Measurements from ENCODE around the gene XPNPEP1.

The XPNPEP1 gene

DNA sequence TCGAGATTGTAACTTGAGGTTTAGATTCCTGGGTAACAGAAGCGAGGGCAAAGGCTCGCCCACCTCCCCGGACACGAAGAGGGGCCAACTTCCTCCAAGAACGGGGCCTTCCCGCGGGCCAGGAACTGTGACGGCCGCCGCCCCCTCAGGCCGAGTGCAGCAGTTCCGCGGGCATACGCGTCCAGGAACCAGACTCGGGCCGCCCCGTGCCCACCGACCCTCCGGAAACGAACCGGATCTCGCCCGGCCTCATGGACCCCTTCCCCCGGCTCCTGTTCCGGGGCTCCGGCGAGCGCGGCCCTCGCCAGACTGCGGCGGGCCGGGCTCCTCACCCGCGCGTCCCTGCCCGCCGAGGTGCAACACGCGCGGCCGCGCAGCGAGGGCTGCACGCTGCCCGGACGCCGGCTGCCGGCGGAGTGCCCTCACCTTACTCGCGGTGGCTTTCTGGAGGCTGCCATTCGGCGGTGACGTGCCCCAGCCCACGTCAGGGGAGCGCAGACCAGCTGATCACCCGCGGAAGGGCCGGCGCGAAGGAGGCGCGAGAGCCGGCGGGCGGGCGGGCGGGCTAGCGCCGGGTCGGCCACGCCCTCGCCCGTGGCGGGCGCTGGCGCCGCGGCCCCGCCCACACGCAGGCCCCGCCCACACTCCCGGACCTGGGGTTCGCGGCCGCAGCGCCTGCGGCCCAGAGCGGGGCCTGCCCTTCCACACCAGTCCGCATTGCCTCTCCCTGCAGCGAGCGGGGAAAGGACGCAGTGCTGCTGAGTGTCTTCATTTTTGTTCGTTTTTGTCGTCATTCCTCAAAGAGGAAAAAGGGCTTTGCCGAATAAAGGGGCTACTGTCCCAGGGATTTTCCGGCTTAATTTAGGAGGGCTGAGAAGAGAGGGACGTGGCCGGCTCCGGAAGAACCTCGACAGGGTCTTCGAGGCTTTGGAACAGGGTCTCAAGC lies at the start of gene XPNPEP1:
Gene XPNPEP1, minus strand, starts transcription at position 536 of the 946 bp plus-strand sequence. Its CDS starts 78 bp downstream, at position 458.
- Histone ChIP-seq H3K9ac (ENCODE audit: low read length) (peak within 1 kb of the TSS; percentile 91), H3K4me1 (ENCODE audit: low read length) (peaks cover 11% of the 10 kb centered on the region), H2AFZ (ENCODE audit: low read depth, low read length) (peak within 1 kb of the TSS; percentile 99), H3K79me2 (ENCODE audit: low read length) (peaks cover 15% of the 10 kb centered on the region), H3K36me3 (replicated peaks; ENCODE audit: low read depth, low read length) (no peaks in the 10 kb centered on the region), H3K9me3 (ENCODE audit: insufficient read depth, low read length) (no peaks in the 10 kb centered on the region), H3K27ac (ENCODE audit: low read length) (0 out of 2 replicates have a peak within 1 kb of the TSS, but pooled peaks have one; percentile 23), H3K27me3 (ENCODE audit: low read depth, low read length) (peaks cover 17% of the 10 kb centered on the region), H3K4me2 (ENCODE audit: low read length) (peak within 1 kb of the TSS; percentile 98), H3K4me3 (ENCODE audit: low read length) (peak within 1 kb of the TSS; percentile 92), H4K20me1 (ENCODE audit: insufficient read depth, low read length) (no peaks in the 10 kb centered on the region)
- no peak for TF ChIP-seq EZH2phosphoT487 (IDR thresholded peaks at IDR 0.05; ENCODE audit: low read depth)
- TF ChIP-seq CTCF (IDR thresholded peaks at IDR 0.05; ENCODE audit: low read depth, low read length): no peak

DNA sequence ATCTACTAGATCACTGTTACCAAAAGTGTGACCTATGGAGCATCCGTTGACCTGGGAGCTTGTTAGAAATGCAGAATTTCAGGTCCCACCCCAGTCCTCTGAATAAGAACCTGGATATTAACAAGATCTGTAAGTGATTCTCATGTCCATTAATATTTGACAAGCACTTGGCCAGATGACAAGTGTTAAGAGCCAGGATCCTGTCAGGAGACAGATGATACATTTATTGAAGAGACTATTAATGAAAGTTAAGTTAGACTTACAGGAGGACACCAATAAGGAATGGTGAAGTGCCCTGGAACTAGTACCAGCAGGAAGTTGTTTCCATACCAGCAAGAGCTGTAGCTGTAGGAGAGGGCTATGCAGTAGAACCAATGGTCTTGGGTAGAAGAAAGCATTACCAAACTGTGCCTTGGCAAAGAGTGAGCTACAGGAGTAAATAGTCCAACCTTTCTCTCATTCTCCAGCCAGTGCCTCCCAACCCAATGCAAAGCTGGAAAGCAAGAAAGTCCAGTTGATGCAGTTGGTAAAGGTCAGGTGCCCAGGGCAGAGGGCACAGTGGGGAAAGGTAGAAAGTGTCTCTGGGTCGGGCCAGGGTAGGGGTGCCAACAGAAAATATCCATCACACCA lies 49.2 kb upstream of the XPNPEP1 start:
- Histone ChIP-seq H3K4me3 (ENCODE audit: low read length) (no peak overlapping the region), H3K79me2 (ENCODE audit: low read length) (no peaks in the 10 kb centered on the region), H4K20me1 (ENCODE audit: insufficient read depth, low read length) (no peaks in the 10 kb centered on the region), H3K27ac (ENCODE audit: low read length) (no peak overlapping the region), H3K9ac (ENCODE audit: low read length) (no peak overlapping the region), H3K9me3 (ENCODE audit: insufficient read depth, low read length) (no peaks in the 10 kb centered on the region), H3K4me1 (ENCODE audit: low read length) (peaks cover 11% of the 10 kb centered on the region), H3K36me3 (replicated peaks; ENCODE audit: low read depth, low read length) (no peaks in the 10 kb centered on the region), H2AFZ (ENCODE audit: low read depth, low read length) (no peak overlapping the region), H3K27me3 (ENCODE audit: low read depth, low read length) (peaks cover 21% of the 10 kb centered on the region), H3K4me2 (ENCODE audit: low read length) (no peak overlapping the region)
- TF ChIP-seq CTCF (IDR thresholded peaks at IDR 0.05; ENCODE audit: low read depth, low read length) (no peak), EZH2phosphoT487 (IDR thresholded peaks at IDR 0.05; ENCODE audit: low read depth) (no peak)

DNA sequence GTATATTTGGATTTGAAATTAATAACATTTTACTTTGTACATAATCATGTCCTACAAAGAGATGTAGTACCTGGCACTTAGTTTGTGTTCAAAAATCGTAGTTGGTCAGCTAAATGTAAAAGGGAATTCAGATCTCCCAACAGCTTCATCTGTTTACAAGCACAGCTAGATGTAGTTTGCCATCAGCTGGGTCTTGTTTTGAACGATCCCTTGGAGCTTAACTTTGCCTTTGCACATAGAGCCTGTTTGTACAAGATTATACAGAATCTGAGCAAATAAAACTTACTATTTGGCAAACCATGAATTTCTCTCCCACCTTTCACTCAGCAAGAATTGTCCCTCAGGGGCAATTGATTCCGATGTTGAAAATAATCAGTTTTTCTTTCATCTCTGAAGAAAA lies 48.3 kb upstream of the XPNPEP1 start:
- H3K4me1 ChIP-seq (ENCODE audit: low read length): peaks cover 5% of the 10 kb centered on the region
- no peaks in the 10 kb centered on the region for H3K36me3 ChIP-seq (replicated peaks; ENCODE audit: low read depth, low read length)
- H3K27ac ChIP-seq (ENCODE audit: low read length): no peak overlapping the region
- H3K79me2 ChIP-seq (ENCODE audit: low read length): no peaks in the 10 kb centered on the region
- H3K9ac ChIP-seq (ENCODE audit: low read length): no peak overlapping the region
- H3K4me3 ChIP-seq (ENCODE audit: low read length): no peak overlapping the region
- no peak overlapping the region for H3K4me2 ChIP-seq (ENCODE audit: low read length)
- no peak for TF ChIP-seq EZH2phosphoT487 (IDR thresholded peaks at IDR 0.05; ENCODE audit: low read depth)
- no peak for TF ChIP-seq CTCF (IDR thresholded peaks at IDR 0.05; ENCODE audit: low read depth, low read length)
- H3K9me3 ChIP-seq (ENCODE audit: insufficient read depth, low read length): no peaks in the 10 kb centered on the region
- H4K20me1 ChIP-seq (ENCODE audit: insufficient read depth, low read length): no peaks in the 10 kb centered on the region
- H2AFZ ChIP-seq (ENCODE audit: low read depth, low read length): no peak overlapping the region
- H3K27me3 ChIP-seq (ENCODE audit: low read depth, low read length): peaks cover 24% of the 10 kb centered on the region

DNA sequence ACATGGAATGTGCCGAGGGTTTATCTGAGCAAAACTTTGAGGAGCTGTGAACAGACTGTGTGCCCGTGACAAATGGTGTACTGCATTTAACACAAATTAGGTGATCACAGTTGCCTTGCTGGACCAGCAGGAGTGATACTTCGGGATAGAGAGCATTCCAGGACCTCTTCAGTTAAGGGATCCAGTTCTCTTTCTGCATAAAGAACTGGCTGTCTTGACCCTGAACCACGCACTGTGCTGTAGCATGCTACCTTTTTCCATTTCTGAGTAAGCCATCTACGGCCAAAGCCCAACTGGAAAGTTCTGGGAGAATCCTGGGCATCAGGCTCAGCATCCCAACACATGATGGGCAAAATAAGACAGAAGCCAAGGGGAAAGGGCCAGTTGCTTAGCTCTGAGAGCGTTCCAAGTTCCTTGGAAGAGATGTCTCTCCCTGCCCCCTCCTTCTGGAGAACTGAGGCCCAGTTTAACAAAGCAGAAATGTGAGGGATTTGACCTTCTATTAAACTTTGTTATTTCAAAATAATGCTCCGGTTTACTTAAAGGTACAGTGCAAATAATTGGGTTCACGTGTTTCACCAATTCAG lies 46.5 kb upstream of the XPNPEP1 start:
- Histone ChIP-seq H3K9ac (ENCODE audit: low read length) (no peak overlapping the region), H3K4me1 (ENCODE audit: low read length) (no peaks in the 10 kb centered on the region), H3K9me3 (ENCODE audit: insufficient read depth, low read length) (no peaks in the 10 kb centered on the region), H2AFZ (ENCODE audit: low read depth, low read length) (no peak overlapping the region), H3K27me3 (ENCODE audit: low read depth, low read length) (peaks cover 27% of the 10 kb centered on the region), H3K79me2 (ENCODE audit: low read length) (no peaks in the 10 kb centered on the region), H4K20me1 (ENCODE audit: insufficient read depth, low read length) (no peaks in the 10 kb centered on the region), H3K4me2 (ENCODE audit: low read length) (no peak overlapping the region), H3K36me3 (replicated peaks; ENCODE audit: low read depth, low read length) (no peaks in the 10 kb centered on the region), H3K4me3 (ENCODE audit: low read length) (no peak overlapping the region), H3K27ac (ENCODE audit: low read length) (no peak overlapping the region)
- TF ChIP-seq EZH2phosphoT487 (IDR thresholded peaks at IDR 0.05; ENCODE audit: low read depth) (no peak), CTCF (IDR thresholded peaks at IDR 0.05; ENCODE audit: low read depth, low read length) (no peak)
